DMS53 treated with DMSO at 0.1 percent for 48 hours (cell line): Measurements from ENCODE around the gene TIMELESS.
"Not testable (repeated sequence)": the region's sequence is repeated elsewhere in the genome, so short reads cannot be mapped to it uniquely, and the experiment has no call there.

Experiments used
- DNase-seq: peaks from one replicate; lab custom pipeline; 2025; ENCODE audit not compliant: unreplicated experiment; lab: John Stamatoyannopoulos, UW

TIMELESS gene

DNA sequence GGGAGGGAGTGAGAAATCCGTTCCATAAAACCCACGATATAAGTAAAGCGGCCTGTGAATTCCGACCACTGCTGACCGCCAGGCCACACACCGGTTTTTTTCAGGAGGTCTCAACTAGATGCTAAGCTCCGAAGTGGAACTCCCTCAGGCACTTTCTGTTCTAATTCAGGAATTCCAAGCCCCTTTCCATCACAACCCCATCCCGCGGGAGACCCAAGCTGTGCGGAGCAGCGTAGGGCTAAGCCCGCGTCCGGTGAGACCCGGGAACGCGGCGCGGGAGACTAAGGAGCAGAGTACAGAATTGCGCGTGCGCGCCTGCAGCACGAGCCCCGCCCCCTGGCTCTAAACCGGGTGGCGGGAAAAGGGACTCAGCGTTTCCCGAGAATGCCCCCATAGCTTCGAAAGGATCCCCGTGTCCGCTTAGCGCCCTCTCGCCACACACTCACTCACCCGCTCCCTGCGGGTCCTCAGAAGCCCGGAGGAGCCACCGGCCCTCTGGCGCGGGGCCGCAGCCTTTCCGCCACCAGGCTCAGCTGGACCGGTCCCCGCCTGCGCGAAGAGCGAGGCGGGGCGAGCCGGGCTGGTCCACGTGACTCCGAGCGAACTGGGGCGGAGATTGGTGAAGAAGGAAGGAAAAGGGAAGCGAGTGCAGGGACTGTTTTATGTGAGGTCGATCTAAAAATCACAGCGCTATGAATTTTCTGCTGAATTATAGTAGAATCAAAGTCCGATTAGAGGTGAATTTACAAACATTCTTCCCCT, at the start of gene TIMELESS:
Gene TIMELESS (minus strand): TSS at position 567 of the 762 bp plus-strand sequence. CDS start 15,256 bp downstream, outside the sequence.
- DNase-seq, result peak; percentile 90

GRCh38 chr12:56498126-56498902, 49.1 kb upstream of the TIMELESS start:
- not testable (repeated sequence) for DNase-seq

DNA sequence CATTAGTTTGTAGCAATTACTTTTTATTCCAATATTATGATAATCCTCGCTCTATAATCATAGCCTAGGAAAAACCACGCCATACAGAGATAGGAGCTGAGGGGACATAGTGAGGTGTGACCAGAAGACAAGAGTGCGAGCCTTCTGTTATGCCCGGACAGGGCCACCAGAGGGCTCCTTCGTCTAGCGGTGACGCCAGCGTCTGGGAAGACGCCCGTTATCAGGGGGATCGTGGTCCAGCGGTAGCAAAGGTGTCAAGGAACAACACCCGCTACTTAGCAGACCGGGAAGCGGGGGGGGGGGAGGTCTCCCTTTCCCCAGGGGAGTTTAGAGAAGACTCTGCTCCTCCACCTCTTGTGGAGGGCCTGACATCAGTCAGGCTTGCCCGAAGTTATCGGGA, 47.5 kb upstream of the TIMELESS start:
- DNase-seq, result not testable (repeated sequence)

GRCh38 chr12:56494481-56494880, 45.3 kb upstream of the TIMELESS start:
- not testable (repeated sequence) for DNase-seq

GRCh38 chr12:56494106-56494415, 44.8 kb upstream of the TIMELESS start:
- DNase-seq, result not testable (repeated sequence)

- not testable (repeated sequence) for DNase-seq
Observed at GRCh38 chr12:56493409-56494105, 44.3 kb upstream of the TIMELESS start.

- DNase-seq, result no peak
Observed at GRCh38 chr12:56490360-56490759, 41.1 kb upstream of the TIMELESS start.

GRCh38 chr12:56488041-56488955, 39.1 kb upstream of the TIMELESS start, which contains the start of gene GLS2:
TSS of gene GLS2 (minus strand) at chr12:56488161. CDS start at chr12:56488118, 43 bp downstream.
- DNase-seq, result peak; percentile 90

GRCh38 chr12:56487448-56488040, 38.3 kb upstream of the TIMELESS start:
- DNase-seq, result peak; percentile 56

- no peak for DNase-seq
Observed at GRCh38 chr12:56486694-56487093, 37.5 kb upstream of the TIMELESS start.

DNA sequence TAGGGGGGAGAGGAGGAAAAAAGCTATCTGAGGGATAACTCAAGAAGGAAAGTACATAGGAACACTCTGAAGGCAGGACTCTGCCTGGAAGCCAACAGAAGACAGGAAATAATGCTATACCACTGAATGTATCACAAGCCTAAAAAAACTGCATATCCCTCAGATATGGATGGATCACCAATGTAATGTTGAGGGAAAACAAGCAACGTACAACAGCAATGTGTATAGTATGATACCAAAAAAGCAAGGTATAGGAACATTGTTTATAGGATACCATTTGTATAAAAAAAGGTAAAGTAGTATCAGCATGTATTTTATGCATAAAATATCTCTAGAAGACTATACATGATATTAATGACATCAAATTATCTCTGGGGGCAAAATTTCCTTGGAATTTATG, 35.3 kb upstream of the TIMELESS start:
- no peak for DNase-seq

DNA sequence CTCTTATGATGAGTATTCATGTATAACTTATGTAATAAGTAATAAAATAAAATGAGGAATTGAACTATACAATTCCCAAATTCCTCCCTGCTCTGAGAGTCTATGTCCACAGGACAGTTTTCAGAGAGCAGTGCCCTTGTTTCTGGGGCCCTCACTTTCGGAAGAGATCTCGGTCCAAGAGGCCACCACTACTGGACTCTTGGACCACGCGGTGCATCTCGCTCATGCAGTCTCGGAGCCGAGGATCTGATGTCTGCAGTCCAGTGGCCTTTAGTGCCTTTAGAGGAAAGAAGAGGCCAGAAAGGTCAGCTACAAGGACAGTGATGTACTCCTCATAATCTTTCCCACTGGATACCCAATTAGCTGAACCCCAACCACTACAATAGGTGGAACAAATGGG, 30.4 kb upstream of the TIMELESS start:
- DNase-seq, result no peak

DNA sequence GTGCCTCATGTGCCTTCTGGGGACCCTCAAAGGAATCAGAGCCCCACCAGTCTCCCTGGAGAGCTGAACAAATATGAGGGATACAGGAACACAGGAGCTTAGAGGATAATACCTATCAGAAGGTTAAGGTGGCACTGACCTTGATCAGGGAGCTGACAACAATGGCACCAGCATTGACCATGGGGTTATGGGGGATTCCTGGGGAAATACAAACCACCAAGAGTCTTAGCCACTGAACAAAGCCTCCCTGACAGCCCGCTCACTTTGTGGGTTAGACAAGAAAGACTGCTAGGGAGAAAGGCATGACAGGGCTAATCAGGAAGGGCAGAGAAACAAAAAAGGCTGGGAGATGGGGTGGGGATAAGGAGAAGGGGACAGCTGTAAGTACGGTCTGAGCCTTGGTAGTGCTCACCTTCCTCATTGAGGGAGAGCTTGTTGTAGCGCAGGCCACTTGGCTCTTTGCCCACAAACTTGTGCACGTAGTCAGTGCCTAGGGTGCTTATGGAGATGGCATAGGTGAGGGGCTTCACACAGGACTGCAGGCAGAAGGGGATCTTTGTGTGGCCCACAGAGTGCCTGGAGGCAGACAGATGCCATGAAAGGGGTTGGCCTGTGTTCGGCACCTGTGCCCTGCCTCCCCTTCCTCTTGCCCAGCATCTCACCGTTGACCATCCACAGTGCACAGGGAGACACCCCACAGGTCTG, 28.4 kb upstream of the TIMELESS start:
- no peak for DNase-seq

- DNase-seq, result no peak
Observed at GRCh38 chr12:56476972-56477432, 27.8 kb upstream of the TIMELESS start.

GRCh38 chr12:56476143-56476542, 26.9 kb upstream of the TIMELESS start:
- no peak for DNase-seq

GRCh38 chr12:56474389-56474788, 25.2 kb upstream of the TIMELESS start:
- DNase-seq, result no peak

GRCh38 chr12:56469007-56469930, 20.0 kb upstream of the TIMELESS start:
- DNase-seq, result no peak
